Measurements from ENCODE around the gene AEBP1.
A peak's percentile ranks its signal among the peaks of the same experiment; 100 is the strongest.

The AEBP1 gene

GRCh38 chr7:44103566-44103922 is 601 bp upstream of the AEBP1 start:
- H3K4me1 Mint-ChIP-seq: peaks cover 44% of the 10 kb centered on the region

GRCh38 chr7:44104860-44105771 is 971 bp downstream of the AEBP1 start:
- Mint-ChIP-seq H3K27ac (peak overlapping the region; percentile 3), H3K4me3 (peak overlapping the region; percentile 56), H3K4me1 (peaks cover 44% of the 10 kb centered on the region), H3K27me3 (peaks cover 37% of the 10 kb centered on the region), H3K36me3 (no peaks in the 10 kb centered on the region), H3K9me3 (no peaks in the 10 kb centered on the region)
- ATAC-seq: no peak

More at GRCh38 chr7:44103566-44103922, 601 bp upstream of the AEBP1 start:
- Mint-ChIP-seq H3K36me3 (no peaks in the 10 kb centered on the region), H3K4me3 (peak overlapping the region; percentile 28), H3K27me3 (peaks cover 32% of the 10 kb centered on the region), H3K9me3 (no peaks in the 10 kb centered on the region), H3K27ac (peak overlapping the region; percentile 53)
- no peak for ATAC-seq

- ATAC-seq: no peak
- H3K27ac Mint-ChIP-seq: peak overlapping the region; percentile 3
- H3K36me3 Mint-ChIP-seq: no peaks in the 10 kb centered on the region
- H3K4me1 Mint-ChIP-seq: peaks cover 38% of the 10 kb centered on the region
- H3K9me3 Mint-ChIP-seq: no peaks in the 10 kb centered on the region
- peaks cover 37% of the 10 kb centered on the region for H3K27me3 Mint-ChIP-seq
- peak overlapping the region; percentile 3 for H3K4me3 Mint-ChIP-seq
These were observed 1.7 kb downstream of the AEBP1 start for GRCh38 chr7:44105832-44106231.

GRCh38 chr7:44106311-44107065 is 2.3 kb downstream of the AEBP1 start:
- Mint-ChIP-seq H3K9me3 (no peaks in the 10 kb centered on the region), H3K27ac (peak overlapping the region; percentile 3), H3K36me3 (no peaks in the 10 kb centered on the region), H3K4me3 (no peak overlapping the region), H3K4me1 (peaks cover 31% of the 10 kb centered on the region), H3K27me3 (peaks cover 37% of the 10 kb centered on the region)
- no peak for ATAC-seq

GRCh38 chr7:44107116-44107960 is 3.2 kb downstream of the AEBP1 start:
- H3K9me3 Mint-ChIP-seq: no peaks in the 10 kb centered on the region
- H3K27me3 Mint-ChIP-seq: peaks cover 37% of the 10 kb centered on the region
- H3K27ac Mint-ChIP-seq: no peak overlapping the region
- H3K4me3 Mint-ChIP-seq: no peak overlapping the region
- peaks cover 26% of the 10 kb centered on the region for H3K4me1 Mint-ChIP-seq
- H3K36me3 Mint-ChIP-seq: peaks cover 4% of the 10 kb centered on the region
- no peak for ATAC-seq

GRCh38 chr7:44107961-44108767 is 4.0 kb downstream of the AEBP1 start:
- Mint-ChIP-seq H3K27ac (no peak overlapping the region), H3K36me3 (peaks cover 12% of the 10 kb centered on the region), H3K4me1 (peaks cover 20% of the 10 kb centered on the region), H3K9me3 (no peaks in the 10 kb centered on the region), H3K27me3 (peaks cover 34% of the 10 kb centered on the region), H3K4me3 (no peak overlapping the region)
- no peak for ATAC-seq

- ATAC-seq: no peak
- peaks cover 28% of the 10 kb centered on the region for H3K27me3 Mint-ChIP-seq
- peaks cover 16% of the 10 kb centered on the region for H3K4me1 Mint-ChIP-seq
- no peaks in the 10 kb centered on the region for H3K9me3 Mint-ChIP-seq
- H3K27ac Mint-ChIP-seq: no peak overlapping the region
- H3K4me3 Mint-ChIP-seq: no peak overlapping the region
- H3K36me3 Mint-ChIP-seq: peaks cover 21% of the 10 kb centered on the region
These were observed 4.9 kb downstream of the AEBP1 start for GRCh38 chr7:44108768-44109750.

GRCh38 chr7:44109991-44110390 is 5.8 kb downstream of the AEBP1 start:
- Mint-ChIP-seq H3K4me3 (no peak overlapping the region), H3K9me3 (no peaks in the 10 kb centered on the region), H3K27me3 (peaks cover 25% of the 10 kb centered on the region), H3K4me1 (peaks cover 13% of the 10 kb centered on the region), H3K36me3 (peaks cover 30% of the 10 kb centered on the region), H3K27ac (no peak overlapping the region)
- no peak for ATAC-seq

GRCh38 chr7:44110719-44111635 is 6.8 kb downstream of the AEBP1 start:
- Mint-ChIP-seq H3K27me3 (peaks cover 15% of the 10 kb centered on the region), H3K9me3 (no peaks in the 10 kb centered on the region), H3K27ac (no peak overlapping the region), H3K4me1 (peaks cover 3% of the 10 kb centered on the region), H3K4me3 (no peak overlapping the region), H3K36me3 (peaks cover 32% of the 10 kb centered on the region)
- no peak for ATAC-seq

GRCh38 chr7:44111761-44112160 is 7.6 kb downstream of the AEBP1 start:
- no peak overlapping the region for H3K4me3 Mint-ChIP-seq
- H3K9me3 Mint-ChIP-seq: no peaks in the 10 kb centered on the region
- H3K27ac Mint-ChIP-seq: no peak overlapping the region
- peaks cover 38% of the 10 kb centered on the region for H3K36me3 Mint-ChIP-seq
- peaks cover 10% of the 10 kb centered on the region for H3K27me3 Mint-ChIP-seq
- ATAC-seq: no peak
- no peaks in the 10 kb centered on the region for H3K4me1 Mint-ChIP-seq

GRCh38 chr7:44112231-44112996 is 8.3 kb downstream of the AEBP1 start:
- H3K27me3 Mint-ChIP-seq: peaks cover 10% of the 10 kb centered on the region
- H3K27ac Mint-ChIP-seq: no peak overlapping the region
- H3K9me3 Mint-ChIP-seq: no peaks in the 10 kb centered on the region
- H3K4me1 Mint-ChIP-seq: no peaks in the 10 kb centered on the region
- no peak overlapping the region for H3K4me3 Mint-ChIP-seq
- H3K36me3 Mint-ChIP-seq: peaks cover 45% of the 10 kb centered on the region
- no peak for ATAC-seq
